ENCODE data around the gene TBL1XR1.
"Not testable (repeated sequence)": the region's sequence is repeated elsewhere in the genome, so short reads cannot be mapped to it uniquely, and the experiment has no call there.

TBL1XR1 gene

GRCh38 chr3:177195242-177195991 is 1.9 kb downstream of the TBL1XR1 start:
- TF ChIP-seq, protein P1, sequence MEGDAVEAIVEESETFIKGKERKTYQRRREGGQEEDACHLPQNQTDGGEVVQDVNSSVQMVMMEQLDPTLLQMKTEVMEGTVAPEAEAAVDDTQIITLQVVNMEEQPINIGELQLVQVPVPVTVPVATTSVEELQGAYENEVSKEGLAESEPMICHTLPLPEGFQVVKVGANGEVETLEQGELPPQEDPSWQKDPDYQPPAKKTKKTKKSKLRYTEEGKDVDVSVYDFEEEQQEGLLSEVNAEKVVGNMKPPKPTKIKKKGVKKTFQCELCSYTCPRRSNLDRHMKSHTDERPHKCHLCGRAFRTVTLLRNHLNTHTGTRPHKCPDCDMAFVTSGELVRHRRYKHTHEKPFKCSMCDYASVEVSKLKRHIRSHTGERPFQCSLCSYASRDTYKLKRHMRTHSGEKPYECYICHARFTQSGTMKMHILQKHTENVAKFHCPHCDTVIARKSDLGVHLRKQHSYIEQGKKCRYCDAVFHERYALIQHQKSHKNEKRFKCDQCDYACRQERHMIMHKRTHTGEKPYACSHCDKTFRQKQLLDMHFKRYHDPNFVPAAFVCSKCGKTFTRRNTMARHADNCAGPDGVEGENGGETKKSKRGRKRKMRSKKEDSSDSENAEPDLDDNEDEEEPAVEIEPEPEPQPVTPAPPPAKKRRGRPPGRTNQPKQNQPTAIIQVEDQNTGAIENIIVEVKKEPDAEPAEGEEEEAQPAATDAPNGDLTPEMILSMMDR (IDR thresholded peaks at IDR 0.05; ENCODE audit: low read depth, low read length, missing control alignments) = no peak
- in situ Hi-C loops (cut with HindIII; ENCODE audit: low sequenced_read_pairs) = loop anchor here (25.0 kb wide), 1 partner anchor 1142 kb away; no protein-coding TSS in a partner anchor
- H3K4me3 ChIP-seq (ENCODE audit: low read depth, low read length) = peak overlapping the region; percentile 93
- DNase-seq (ENCODE audit: low read depth) = peak; percentile 36

GRCh38 chr3:177194299-177194698 is 3.0 kb downstream of the TBL1XR1 start:
- peak overlapping the region; percentile 93 for H3K4me3 ChIP-seq (ENCODE audit: low read depth, low read length)
- TF ChIP-seq, protein P1 (IDR thresholded peaks at IDR 0.05; ENCODE audit: low read depth, low read length, missing control alignments) = no peak
- in situ Hi-C loops (cut with HindIII; ENCODE audit: low sequenced_read_pairs) = loop anchor here (25.0 kb wide), 1 partner anchor 1143 kb away; no protein-coding TSS in a partner anchor
- DNase-seq (ENCODE audit: low read depth) = no peak

- in situ Hi-C loops (cut with HindIII; ENCODE audit: low sequenced_read_pairs) = loop anchor here (25.0 kb wide), 1 partner anchor 1144 kb away; no protein-coding TSS in a partner anchor
- H3K4me3 ChIP-seq (ENCODE audit: low read depth, low read length) = peak overlapping the region; percentile 93
- DNase-seq (ENCODE audit: low read depth) = no peak
- TF ChIP-seq, protein P1 (IDR thresholded peaks at IDR 0.05; ENCODE audit: low read depth, low read length, missing control alignments) = no peak
Observed at GRCh38 chr3:177193688-177194268, 3.5 kb downstream of the TBL1XR1 start.

- DNase-seq (ENCODE audit: low read depth) = not testable (repeated sequence)
- in situ Hi-C loops (cut with HindIII; ENCODE audit: low sequenced_read_pairs) = loop anchor here (25.0 kb wide), 1 partner anchor 1144 kb away; no protein-coding TSS in a partner anchor
- peak overlapping the region; percentile 93 for H3K4me3 ChIP-seq (ENCODE audit: low read depth, low read length)
Observed at GRCh38 chr3:177193275-177193674, 4.0 kb downstream of the TBL1XR1 start.

DNA sequence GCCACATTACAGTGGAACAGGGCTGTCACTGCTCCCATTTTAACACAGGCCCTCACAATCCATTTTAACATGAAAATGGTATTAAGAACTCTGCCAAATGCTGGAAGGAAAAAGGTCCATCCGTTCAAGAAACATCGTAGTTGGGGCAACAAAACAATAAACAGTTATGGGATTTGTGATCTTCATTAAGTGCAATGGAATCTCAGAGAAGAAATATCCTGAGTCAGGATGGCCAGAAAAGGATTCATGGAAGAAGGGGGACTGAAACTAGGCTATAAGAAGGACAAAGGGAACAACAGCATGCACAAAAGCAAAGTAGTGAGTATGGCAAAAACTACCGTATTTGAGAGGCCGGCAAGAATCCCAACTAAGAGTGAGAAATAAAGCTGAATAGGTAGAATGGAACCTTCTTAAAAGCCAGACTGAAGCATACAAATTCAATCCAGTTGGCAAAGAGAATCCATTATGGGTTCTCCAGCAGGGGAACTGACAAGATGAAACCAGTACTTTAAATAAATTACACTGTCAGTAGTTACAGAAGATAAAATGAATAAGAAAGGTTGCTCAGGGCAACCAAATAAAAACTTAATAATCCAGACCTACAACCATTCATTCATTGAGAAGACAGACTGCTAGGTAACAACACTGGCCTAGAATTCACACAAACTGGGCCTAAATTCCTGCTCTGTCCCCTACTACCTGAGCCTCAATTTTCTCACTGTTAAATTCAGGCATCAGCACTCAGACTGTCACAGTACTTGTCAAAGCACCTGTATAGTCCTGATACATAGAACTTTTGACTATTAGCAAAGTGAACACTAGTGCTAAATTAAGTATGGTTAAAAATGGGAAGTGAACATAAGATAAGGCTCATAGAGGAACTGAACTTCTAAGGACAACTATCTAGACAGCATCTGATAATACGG is 6.3 kb downstream of the TBL1XR1 start:
- H3K4me3 ChIP-seq (ENCODE audit: low read depth, low read length) = peak overlapping the region; percentile 0
- TF ChIP-seq, protein P1 (IDR thresholded peaks at IDR 0.05; ENCODE audit: low read depth, low read length, missing control alignments) = no peak
- no peak for DNase-seq (ENCODE audit: low read depth)
- in situ Hi-C loops (cut with HindIII; ENCODE audit: low sequenced_read_pairs) = loop anchor here (25.0 kb wide), 1 partner anchor 1146 kb away; no protein-coding TSS in a partner anchor

DNA sequence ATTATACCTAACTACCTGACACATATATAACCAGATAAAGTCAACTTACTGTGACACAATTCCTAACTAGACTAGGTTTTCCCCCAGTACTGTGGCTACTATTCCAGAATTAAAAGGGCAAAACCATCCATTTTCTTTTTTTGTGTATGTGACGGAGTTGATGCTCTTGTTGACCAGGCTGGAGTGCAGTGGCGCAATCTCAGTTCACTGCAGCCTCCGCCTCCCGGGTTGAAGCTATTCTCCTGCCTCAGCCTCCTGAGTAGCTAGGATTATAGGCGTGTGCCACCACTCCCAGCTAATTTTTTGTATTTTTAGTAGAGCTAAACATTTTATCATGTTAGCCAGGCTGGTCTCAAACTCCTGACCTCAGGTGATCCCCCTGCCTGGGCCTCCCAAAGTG is 7.1 kb downstream of the TBL1XR1 start:
- in situ Hi-C loops (cut with HindIII; ENCODE audit: low sequenced_read_pairs) = loop anchor here (25.0 kb wide), 1 partner anchor 1147 kb away; no protein-coding TSS in a partner anchor
- not testable (repeated sequence) for DNase-seq (ENCODE audit: low read depth); H3K4me3 ChIP-seq (ENCODE audit: low read depth, low read length)

DNA sequence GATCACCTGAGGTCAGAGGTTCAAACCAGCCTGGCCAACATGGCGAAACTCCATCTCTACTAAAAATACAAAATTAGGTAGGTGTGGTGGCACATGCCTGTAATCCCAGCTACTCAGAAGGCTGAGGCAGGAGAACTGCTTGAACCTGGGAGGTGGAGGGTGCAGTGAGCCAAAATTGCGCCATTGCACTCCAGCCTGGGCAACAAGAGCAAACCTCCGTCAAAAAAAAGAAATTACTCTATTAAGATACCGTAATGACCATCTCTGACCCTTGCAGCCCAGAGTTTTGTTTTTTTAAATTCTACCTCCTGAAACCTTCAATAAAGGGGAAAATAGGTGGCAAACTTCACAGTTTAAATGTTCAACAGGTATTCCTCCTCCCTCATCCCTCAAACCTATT is 9.0 kb downstream of the TBL1XR1 start:
- not testable (repeated sequence) for DNase-seq (ENCODE audit: low read depth); H3K4me3 ChIP-seq (ENCODE audit: low read depth, low read length)
- in situ Hi-C loops (cut with HindIII; ENCODE audit: low sequenced_read_pairs) = loop anchor here (25.0 kb wide), 1 partner anchor 1149 kb away; no protein-coding TSS in a partner anchor
